DMS 273 (cell line): Measurements from ENCODE around the gene FTCD.
"Not testable (repeated sequence)": the region's sequence is repeated elsewhere in the genome, so short reads cannot be mapped to it uniquely, and the experiment has no call there.

Experiments
- DNase-seq: peaks from one replicate; lab custom pipeline; 2025; ENCODE audit not compliant: unreplicated experiment; lab: John Stamatoyannopoulos, UW

The FTCD gene

DNA sequence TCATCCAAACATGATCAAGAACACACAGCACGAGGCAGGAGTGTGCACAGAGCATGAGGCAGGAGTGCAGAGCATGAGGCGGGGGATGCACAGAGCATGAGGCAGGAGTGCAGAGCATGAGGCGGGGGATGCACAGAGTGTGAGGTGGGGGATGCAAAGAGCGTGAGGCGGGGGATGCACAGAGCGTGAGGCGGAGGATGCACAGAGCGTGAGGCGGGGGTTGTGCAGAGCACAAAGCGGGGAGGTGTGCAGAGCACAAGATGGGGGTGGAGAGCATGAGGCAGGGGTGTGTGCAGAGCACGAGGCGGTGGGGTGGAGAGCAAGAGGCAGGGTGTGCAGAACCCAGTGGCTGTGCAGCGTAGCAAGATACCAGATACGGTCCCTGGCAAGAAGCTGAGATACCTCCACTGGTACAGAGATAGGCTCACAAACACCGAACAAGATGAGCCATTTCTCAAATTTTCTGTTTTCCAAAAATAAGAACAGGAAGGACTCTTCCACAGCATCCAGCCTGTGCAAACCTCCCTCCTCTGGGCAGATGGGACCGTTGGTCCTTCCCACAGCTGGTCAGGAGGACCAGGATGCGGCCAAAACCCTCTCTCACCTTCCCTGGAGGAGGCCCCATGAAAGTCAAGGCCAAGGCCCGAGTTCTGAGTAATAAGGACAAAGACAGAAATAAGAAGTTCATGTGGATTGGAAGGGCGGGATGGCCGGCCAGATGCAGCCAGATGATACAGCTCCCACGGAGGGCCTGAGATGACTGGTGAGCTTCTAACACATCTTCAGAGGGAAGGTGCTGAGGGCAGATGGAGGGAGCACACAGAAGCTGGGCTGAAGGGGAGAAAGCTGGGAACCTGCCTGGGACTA lies 16.9 kb upstream of the FTCD start:
- DNase-seq, result no peak

GRCh38 chr21:46171585-46171984 lies 16.2 kb upstream of the FTCD start:
- DNase-seq, result no peak

GRCh38 chr21:46170436-46171193 lies 15.2 kb upstream of the FTCD start:
- DNase-seq, result not testable (repeated sequence)

GRCh38 chr21:46168659-46169386 lies 13.4 kb upstream of the FTCD start:
- peak; percentile 33 for DNase-seq

- no peak for DNase-seq
These were observed 12.9 kb upstream of the FTCD start for GRCh38 chr21:46168238-46168637.

DNA sequence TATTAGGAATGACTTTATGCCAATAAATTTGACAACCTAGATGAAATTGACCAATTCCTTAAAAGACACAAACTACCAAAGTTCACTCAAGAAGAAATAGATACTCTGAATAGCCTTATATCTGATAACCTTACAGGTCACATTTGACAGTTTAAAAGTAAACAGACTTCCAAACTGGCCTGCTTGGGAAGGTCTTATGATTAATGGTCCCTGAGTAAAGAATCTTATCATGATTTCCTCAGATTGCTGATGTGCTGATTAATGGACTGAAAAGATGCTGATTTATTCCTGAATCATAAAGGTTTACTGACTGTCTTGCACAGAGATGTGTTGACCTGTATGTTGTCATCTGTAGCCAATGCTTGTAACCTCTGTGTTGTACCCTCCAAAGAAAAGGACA lies 9.7 kb upstream of the FTCD start:
- DNase-seq, result no peak

DNA sequence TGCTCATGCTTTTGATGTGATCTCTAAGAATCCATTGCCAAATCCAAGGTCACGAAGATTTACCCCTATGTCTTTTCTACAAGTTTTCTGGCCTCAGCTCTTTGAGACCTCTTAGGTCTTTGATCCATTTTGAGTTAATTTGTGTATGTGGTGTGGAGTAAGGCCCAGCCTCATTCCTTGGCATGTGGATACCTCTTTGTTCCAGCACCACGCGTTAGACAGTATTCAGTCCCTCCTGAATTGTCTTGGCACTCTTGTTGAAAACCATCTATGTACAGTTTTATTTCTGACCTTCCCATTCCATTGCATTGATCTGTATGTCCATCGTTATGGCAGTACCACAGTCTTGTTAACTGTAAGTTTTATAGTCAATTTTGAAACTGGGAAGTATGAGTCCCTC lies 8.0 kb upstream of the FTCD start:
- no peak for DNase-seq

DNA sequence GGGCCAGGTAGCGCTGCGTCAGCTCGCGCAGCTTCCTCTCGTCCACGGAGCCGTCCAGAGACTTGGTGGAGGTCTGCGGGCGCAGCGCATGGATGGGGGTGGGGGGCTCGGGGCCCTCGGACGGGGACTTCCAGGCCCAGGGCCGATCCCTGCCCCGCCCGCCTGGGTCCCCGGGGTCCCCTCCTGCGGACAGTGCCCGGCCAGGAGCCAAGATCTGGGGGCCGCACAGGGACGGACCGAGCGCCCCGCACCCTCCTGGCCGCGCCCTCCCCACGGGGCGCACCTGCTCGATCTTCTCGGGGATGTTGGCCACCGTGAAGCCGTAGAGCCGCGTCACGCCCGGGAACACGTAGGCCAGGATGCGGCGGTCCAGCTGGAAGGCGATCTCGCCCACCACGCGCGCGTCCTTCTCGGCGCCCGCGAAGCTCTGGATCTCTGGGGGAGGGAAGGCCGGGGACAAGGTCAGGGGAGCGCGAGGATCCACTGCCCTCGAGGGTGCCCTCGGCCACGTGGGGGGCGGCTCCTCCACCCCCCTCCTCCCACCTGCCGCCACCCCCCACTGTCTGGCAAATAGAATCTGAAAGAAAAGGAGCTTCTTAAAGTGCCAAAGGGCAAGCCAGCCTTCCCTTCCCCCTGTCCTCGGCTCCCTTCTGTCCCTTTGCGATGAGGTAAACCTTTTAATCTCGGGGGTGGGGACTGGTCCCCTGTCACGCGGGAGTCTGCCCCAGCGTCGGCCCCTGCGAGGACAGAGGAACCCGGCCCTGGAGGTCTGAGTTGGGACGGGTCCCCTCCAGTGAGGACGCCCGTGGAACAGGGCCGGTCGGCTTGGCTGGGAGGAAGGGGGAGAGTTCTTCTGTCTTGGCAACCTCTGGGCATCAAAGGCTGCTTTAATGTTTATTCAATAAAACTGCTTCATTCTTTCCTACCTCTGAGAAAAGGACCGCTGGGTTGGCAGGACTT lies 6.5 kb upstream of the FTCD start:
- no peak for DNase-seq

DNA sequence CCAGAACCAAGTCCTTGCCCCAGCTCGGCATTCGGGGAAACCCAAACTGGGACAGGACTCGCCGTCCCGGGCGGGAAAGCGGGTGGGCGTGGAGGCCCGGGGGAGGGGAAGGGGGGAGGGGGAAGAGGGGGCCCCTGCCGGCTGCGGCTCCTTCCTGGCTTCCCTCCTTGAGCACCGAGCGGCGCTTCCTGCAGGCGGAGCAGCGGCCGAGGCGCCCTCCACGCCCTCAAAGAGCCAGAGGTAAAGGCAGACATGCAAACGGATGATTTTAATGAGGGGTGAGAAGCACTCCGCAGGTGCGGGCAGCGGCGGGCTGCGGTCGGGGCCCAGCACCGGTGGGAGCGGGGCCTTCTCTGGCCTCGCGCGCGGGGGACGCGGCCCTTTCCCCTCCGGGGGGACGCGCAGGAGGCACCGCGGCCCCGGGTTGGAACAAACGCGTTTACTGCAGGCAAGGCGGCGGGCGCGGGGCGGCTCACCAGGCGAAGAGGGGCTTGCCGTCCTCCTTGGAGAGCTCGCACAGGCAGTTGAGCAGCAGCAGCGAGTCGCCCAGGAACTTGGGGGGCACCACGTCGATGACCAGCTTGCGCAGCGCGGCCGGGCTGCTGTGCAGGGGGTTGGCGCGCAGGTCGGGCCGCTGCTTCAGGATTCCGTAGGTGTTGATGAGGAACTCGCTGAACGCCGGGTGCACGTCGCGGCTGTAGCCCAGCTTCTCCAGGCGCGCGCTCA lies 5.7 kb upstream of the FTCD start:
- DNase-seq, result no peak

- no peak for DNase-seq
These were observed 5.2 kb upstream of the FTCD start for GRCh38 chr21:46160657-46160906.

DNA sequence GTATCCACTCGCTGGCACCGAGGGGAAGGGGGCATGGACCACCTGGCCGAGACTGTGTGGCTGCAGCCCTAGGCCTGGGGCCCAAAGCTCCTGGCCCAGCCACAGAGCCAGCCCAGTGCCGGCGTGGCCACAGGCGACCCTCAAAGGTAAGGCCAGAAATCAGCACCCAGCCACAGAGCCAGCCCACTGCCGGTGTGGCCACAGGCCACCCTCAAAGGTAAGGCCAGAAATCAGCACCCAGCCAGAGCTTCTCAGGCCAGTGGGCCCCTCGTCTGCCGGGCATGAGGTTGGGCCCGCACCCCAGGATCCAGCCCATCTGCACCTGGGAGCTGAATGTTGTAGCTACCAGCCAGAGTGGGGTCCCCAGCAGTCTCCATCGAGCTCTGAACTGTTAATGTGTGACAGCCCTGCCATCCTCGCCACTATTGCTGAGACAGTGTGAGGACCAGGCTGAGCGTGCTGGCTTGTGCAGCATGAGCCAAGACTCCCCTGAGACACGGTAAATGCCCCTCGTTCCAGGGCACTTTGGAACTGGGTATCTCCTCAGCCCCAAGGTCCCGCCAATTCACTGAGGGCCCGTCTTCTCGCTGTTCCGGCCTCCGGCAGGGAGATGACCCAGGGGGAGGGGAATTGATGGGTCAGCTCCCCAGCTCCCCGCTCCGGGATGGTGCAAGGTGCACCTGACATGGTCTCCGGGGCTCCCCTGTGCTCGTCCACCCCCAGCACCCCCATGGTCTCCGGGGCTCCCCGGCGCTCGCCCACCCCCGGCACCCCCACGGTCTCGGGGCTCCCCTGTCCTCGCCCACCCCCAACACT lies 4.7 kb upstream of the FTCD start:
- DNase-seq, result no peak

DNA sequence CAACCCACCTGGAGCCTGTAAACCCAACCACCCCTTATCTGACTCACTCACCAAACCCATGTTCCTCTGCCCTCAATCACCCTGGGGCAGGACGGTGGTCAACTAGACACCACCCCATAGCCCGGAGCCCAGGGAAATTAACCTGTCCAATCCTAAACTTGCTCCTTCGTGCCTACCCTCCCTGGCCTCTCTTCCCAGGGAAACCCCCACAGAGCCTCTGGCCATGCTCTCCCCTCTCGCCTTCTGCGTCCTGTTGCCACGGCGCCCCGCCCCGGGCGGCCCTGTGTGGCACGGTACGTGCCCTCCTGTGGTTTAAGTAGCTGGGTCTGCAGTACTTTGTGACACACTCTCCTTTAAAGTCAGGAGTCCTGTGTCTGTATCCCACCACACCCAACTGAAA lies 4.0 kb upstream of the FTCD start:
- no peak for DNase-seq

DNA sequence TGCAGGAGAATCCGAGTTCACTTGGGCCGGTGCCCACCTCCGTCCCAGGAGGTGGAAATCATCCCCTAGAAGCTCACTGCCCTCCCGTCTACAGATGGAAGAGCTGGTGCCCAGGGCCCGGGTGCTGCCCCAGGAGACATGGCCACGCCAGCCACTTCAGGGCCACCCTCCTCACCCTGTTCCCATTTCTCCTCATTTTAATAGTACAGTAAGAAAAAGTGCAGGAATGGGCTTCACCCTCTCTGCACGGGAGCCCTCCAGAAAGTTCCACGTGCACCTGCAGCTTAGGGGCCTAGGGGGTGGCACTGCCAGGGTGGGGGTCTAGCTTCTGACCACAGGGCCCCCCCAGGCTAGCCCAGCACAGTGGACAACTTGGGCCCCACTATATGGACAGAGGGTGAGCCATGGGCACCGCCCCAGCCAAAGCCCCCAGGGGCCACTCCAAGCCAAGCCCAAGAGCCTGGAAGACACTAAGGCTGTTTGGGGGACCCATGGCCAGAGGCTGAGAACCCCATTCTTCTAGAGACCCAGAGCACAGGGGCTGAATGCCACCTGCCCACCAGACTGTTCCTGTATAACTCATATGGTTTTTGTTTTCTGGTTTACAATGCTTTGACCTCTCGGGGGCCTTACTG lies 3.4 kb upstream of the FTCD start:
- DNase-seq, result no peak

GRCh38 chr21:46157987-46158451 lies 2.6 kb upstream of the FTCD start:
- DNase-seq, result no peak

DNA sequence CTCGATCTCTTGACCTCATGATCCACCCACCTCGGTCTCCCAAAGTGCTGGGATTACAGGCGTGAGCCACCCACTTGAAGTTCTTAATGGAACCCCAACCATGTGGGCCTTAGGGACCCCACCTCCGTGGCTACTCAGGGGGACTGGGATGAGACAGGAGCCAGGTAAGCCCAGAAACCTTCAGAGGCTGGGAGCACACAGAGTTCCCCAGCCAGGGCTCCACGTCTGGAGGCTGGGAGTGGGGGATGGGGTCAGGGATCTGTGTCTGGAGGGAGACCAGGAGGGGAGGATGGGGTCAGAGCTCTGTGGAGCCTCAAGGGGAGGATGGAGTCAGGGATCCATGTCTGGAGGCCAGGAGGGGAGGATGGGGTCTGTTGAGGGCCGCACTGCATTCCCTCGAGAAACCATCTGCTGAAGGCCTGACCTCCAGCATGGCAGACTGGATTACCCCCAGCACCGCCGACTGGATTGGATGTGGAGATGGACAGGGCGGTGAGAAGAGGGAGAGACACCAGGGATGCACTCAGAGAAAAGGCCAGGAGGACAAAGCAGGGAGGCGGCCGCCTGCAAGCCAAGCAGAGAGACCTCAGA lies 2.1 kb upstream of the FTCD start:
- no peak for DNase-seq

DNA sequence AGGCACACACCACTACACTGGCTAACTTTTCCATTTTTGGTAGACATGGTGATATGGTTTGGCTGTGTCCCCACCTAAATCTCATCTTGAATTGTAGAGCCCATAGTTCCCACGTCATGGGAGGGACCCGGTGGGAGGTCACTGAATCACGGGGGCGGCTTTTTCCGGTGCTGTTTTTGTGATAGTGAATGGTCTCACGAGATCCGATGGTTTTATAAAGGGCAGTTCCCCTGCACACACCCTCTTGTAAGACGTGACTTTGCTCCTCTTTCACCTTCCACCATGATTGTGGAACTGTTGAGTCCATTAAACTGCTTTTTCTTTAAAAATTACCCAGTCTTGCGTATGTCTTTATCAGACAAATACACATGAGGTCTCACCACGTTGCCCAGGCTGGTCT lies 1.3 kb upstream of the FTCD start:
- DNase-seq, result no peak

- DNase-seq, result no peak
These were observed 933 bp upstream of the FTCD start for GRCh38 chr21:46156378-46156645.

DNA sequence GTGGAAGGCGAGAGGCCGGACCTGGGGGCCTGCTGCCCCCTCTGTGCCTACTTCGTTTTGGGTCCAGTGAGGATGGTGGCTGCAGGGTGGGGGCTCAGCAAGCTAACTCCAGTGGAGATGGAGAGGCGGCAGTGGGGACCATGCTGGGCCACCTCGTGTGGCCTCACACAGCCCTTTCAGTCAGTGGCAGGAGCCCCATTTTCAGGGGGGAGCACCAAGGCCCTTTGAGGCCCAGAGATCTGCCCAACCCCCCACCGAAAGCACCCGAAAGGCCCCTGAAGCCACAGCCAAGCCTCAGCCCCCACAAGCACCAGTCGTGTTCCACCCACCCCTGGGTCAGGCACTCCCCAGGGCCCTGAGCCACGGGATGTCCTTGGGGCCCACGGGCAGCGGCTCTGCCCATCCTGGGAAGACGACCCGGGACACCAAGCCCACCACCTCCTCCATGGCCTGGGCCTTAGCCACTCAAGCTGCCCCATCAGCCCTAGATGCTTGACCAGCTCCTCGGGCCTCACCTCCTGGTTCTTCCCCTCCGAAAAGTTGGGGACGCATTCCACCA lies 345 bp downstream of the FTCD start:
- DNase-seq, result no peak
